Measurements from ENCODE around the gene CCDC71L. TPM values are rescaled to one million over a fixed set of nuclear protein-coding genes. Genes with fewer than 3 reads are reported as not detected.
"Not testable (repeated sequence)": the region's sequence is repeated elsewhere in the genome, so short reads cannot be mapped to it uniquely, and the experiment has no call there.

The CCDC71L gene
- total RNA-seq, 4 donors from 2014 or later, result 4.4 to 7.0 (median 5.7) TPM

DNA sequence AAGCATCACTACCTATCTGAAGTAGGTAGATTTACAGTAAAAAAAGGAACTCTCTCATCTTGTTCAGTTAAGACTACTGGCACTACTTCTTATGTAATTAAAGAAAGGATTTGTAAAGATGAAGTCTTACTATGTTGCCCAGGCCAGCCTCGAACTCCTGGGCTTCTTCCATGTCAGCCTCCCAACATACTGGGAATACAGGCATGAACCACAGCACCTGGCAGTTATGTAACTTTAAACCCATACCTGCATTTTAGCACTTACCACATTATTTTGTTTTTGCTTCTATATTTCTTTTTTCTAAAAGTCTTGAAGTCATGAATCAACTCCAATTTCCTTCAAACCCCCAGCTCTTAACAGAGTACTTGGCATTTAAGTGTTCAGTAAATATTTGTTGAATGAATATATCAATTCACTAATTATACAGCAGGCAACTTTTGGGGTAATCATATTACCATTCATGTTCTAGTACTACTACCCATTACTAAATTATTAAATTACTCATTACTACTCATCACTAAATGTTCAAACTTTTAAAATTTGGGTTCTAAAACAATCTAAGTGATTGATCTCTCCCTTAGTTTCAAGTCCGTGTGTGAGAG is 31.6 kb upstream of the CCDC71L start:
- Histone ChIP-seq H3K27me3 (no peaks in the 10 kb centered on the region), H3K4me1 (no peaks in the 10 kb centered on the region), H3K9me3 (no peaks in the 10 kb centered on the region), H3K36me3 (no peaks in the 10 kb centered on the region), H3K4me3 (no peak overlapping the region), H3K27ac (no peak overlapping the region)
- TF ChIP-seq, protein P1, sequence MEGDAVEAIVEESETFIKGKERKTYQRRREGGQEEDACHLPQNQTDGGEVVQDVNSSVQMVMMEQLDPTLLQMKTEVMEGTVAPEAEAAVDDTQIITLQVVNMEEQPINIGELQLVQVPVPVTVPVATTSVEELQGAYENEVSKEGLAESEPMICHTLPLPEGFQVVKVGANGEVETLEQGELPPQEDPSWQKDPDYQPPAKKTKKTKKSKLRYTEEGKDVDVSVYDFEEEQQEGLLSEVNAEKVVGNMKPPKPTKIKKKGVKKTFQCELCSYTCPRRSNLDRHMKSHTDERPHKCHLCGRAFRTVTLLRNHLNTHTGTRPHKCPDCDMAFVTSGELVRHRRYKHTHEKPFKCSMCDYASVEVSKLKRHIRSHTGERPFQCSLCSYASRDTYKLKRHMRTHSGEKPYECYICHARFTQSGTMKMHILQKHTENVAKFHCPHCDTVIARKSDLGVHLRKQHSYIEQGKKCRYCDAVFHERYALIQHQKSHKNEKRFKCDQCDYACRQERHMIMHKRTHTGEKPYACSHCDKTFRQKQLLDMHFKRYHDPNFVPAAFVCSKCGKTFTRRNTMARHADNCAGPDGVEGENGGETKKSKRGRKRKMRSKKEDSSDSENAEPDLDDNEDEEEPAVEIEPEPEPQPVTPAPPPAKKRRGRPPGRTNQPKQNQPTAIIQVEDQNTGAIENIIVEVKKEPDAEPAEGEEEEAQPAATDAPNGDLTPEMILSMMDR (IDR thresholded peaks at IDR 0.05 in 4 of 5, conservative IDR thresholded peaks at IDR 0.05 in 1 of 5), result no peak
- no peak for TF ChIP-seq POLR2A (IDR thresholded peaks at IDR 0.05)
- in situ Hi-C loops (cut with MboI; ENCODE audit: low sequenced_read_pairs in 4 of 4), result no loop called here
- no peak for DNase-seq
- ATAC-seq, result no peak
- intact Hi-C loops (cut with DNase I; ENCODE audit: low total_unique reads), result no loop called here

DNA sequence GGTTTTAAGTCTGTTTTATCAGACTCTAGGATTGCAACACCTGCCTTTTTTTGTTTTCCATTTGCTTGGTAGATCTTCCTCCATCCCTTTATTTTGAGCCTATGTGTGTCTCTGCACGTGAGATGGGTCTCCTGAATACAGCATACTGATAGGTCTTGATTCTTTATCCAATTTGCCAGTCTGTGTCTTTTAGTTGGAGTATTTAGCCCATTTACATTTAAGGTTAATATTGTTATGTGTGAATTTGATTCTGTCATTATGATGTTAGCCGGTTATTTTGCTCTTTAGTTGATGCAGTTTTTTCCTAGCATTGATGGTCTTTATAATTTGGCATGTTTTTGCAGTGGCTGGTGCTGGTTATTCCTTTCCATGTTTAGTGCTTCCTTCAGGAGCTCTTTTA is 27.2 kb upstream of the CCDC71L start:
- ATAC-seq; intact Hi-C loops (cut with DNase I; ENCODE audit: low total_unique reads); in situ Hi-C loops (cut with MboI; ENCODE audit: low sequenced_read_pairs in 4 of 4): not testable (repeated sequence)

DNA sequence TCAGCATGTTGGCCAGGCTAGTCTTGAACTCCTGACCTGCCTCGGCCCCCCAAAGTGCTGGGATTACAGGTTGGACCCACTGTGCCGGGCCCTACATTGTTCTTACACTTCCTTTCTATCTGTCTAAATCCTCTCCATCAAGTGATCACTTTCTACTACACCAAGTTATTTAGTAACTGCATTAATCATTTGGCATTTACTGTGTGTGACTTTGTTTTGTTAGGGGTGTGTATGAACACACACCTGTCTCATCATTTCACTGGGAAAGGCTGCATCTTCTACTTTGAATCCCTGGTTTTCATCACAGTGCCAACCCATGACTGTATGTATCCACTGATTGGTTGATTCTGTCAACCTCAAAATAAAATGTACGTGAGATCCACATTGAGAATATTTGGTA is 23.0 kb upstream of the CCDC71L start:
- DNase-seq (no peak), ATAC-seq (no peak)
- Histone ChIP-seq H3K4me3 (no peak overlapping the region), H3K4me1 (no peaks in the 10 kb centered on the region), H3K27ac (no peak overlapping the region), H3K27me3 (no peaks in the 10 kb centered on the region), H3K9me3 (no peaks in the 10 kb centered on the region), H3K36me3 (no peaks in the 10 kb centered on the region)
- in situ Hi-C loops (cut with MboI; ENCODE audit: low sequenced_read_pairs in 4 of 4), result no loop called here
- TF ChIP-seq POLR2A (IDR thresholded peaks at IDR 0.05), result no peak
- TF ChIP-seq, protein P1 (IDR thresholded peaks at IDR 0.05 in 4 of 5, conservative IDR thresholded peaks at IDR 0.05 in 1 of 5), result no peak
- intact Hi-C loops (cut with DNase I; ENCODE audit: low total_unique reads), result no loop called here

More for the DNA sequence above, 27.2 kb upstream of the CCDC71L start:
- H3K27me3 ChIP-seq, H3K27ac ChIP-seq, H3K4me1 ChIP-seq, H3K36me3 ChIP-seq, H3K9me3 ChIP-seq, H3K4me3 ChIP-seq, DNase-seq: not testable (repeated sequence)

DNA sequence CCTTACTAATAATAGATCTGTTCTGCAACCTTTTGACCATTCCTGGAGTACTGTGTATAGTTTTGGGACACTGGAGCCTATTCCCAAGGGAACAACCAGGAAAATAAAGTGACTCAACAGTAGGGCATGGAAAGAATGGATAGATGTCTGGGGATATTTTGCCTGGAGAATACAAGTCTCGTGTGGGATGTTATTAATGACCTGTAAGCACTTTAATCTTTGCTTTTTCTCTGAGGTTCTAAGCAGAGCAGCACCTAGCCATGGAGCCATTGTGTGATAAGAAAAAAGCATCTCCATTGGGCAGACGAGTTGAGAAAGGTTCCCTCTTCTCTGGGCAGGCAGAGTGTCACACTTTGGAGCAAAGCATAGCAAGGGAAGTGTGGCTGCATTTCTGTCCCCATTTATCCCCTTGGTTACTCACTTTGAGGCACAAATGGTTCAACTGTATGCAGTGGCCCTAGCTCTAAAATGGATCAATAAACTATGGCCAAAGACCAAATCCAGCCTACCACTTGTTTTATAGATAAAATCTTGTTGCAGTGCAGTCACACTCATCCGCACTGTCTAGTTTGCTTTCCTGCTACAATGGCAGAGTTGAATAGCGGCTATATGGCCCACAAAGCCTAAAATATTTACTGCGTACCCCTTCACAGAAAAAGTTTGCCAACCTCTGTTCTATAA is 21.0 kb upstream of the CCDC71L start:
- DNase-seq, result no peak
- H3K9me3 ChIP-seq, result no peaks in the 10 kb centered on the region
- in situ Hi-C loops (cut with MboI; ENCODE audit: low sequenced_read_pairs in 4 of 4) (no loop called here), intact Hi-C loops (cut with DNase I; ENCODE audit: low total_unique reads) (no loop called here)
- no peak overlapping the region for H3K27ac ChIP-seq
- ATAC-seq, result no peak
- no peak overlapping the region for H3K4me3 ChIP-seq
- no peaks in the 10 kb centered on the region for H3K4me1 ChIP-seq
- no peak for TF ChIP-seq POLR2A (IDR thresholded peaks at IDR 0.05)
- H3K36me3 ChIP-seq, result no peaks in the 10 kb centered on the region
- no peaks in the 10 kb centered on the region for H3K27me3 ChIP-seq

DNA sequence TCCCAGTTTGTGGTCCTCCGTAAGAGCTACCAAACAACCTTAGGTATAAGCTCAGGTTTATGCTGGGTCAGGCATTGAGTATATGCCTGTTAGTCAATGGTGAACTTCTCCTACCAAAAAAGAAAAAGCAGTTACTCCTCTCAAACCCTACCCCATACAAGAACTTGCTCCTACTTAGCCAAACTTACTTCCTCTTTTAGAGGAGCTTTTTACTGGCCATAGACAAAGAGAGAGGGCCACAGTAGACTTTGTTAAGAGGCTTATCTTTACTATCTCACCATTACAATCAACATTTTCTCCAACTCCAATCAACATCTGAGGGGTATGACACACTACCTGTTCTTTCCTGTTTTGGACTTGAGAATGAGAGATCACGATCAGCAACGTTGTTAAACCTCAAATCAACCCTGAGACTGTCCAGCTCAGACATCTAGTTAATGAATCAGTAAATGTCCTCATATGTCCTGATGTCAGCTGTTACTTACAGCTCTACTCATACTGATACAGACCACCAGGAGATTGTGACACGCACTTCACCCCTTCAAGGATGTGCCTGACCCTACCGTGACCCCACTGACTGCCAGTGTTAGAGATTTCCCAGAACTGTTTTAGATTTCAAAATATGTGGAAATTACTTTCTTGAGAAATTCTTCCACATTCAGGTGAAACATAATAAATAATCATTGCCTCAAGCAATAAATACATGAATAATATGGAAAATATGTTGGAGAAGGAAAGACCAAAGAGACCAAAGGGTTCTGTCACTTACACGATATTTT is 18.4 kb upstream of the CCDC71L start:
- Histone ChIP-seq H3K27me3 (no peaks in the 10 kb centered on the region), H3K36me3 (no peaks in the 10 kb centered on the region), H3K4me1 (no peaks in the 10 kb centered on the region), H3K4me3 (no peak overlapping the region), H3K27ac (no peak overlapping the region), H3K9me3 (no peaks in the 10 kb centered on the region)
- ATAC-seq, result no peak
- TF ChIP-seq, protein P1 (IDR thresholded peaks at IDR 0.05 in 4 of 5, conservative IDR thresholded peaks at IDR 0.05 in 1 of 5), result no peak
- no peak for TF ChIP-seq POLR2A (IDR thresholded peaks at IDR 0.05)
- no peak for DNase-seq
- intact Hi-C loops (cut with DNase I; ENCODE audit: low total_unique reads) (no loop called here), in situ Hi-C loops (cut with MboI; ENCODE audit: low sequenced_read_pairs in 4 of 4) (no loop called here)
